Astrocyte (in vitro differentiated cells and primary cell): ENCODE data around the gene ZNF674.

Experiments used
- EZH2 ChIP-seq: IDR thresholded peaks from 2 replicates; pipeline ENCODE4 v1.6.1; 2012; ENCODE audit warnings: mild to moderate bottlenecking, low read length, inconsistent platforms; ENCODE audit not compliant: insufficient read depth
- TF ChIP-seq, protein P1 (sequence below): IDR thresholded peaks from 2 replicates; pipeline ENCODE4 v1.5.1; 2011; ENCODE audit warnings: low read depth, mild to moderate bottlenecking, inconsistent platforms, low read length, moderate library complexity; ENCODE audit not compliant: insufficient read depth

DNA sequence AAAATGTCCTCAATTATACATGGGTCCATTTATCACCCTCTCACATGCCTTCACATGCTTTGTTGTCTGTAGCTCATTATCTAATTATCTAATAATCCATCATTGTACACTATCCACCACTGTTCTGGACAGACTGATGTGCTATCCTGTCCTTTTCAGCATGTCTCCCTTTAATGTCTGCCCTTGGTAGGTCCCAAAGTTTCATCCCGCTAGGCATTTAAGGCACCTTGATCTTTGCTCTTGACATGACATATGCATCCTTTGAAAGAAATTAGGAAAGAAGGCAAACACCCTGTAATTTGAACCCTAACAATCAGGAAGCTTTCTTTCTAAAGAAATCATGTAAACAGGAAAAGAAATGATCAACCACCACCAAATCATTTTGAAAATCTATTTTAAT lies 34.0 kb upstream of the ZNF674 start:
- TF ChIP-seq, protein P1, sequence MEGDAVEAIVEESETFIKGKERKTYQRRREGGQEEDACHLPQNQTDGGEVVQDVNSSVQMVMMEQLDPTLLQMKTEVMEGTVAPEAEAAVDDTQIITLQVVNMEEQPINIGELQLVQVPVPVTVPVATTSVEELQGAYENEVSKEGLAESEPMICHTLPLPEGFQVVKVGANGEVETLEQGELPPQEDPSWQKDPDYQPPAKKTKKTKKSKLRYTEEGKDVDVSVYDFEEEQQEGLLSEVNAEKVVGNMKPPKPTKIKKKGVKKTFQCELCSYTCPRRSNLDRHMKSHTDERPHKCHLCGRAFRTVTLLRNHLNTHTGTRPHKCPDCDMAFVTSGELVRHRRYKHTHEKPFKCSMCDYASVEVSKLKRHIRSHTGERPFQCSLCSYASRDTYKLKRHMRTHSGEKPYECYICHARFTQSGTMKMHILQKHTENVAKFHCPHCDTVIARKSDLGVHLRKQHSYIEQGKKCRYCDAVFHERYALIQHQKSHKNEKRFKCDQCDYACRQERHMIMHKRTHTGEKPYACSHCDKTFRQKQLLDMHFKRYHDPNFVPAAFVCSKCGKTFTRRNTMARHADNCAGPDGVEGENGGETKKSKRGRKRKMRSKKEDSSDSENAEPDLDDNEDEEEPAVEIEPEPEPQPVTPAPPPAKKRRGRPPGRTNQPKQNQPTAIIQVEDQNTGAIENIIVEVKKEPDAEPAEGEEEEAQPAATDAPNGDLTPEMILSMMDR = no peak
- TF ChIP-seq EZH2 = no peak
